HG03457 (cell line): Measurements from ENCODE around the gene SH3TC1.

Source experiments
- ATAC-seq: cut with Tn5 transposase; IDR thresholded peaks from one replicate; pipeline ENCODE4 v1.9.1; 2021; ENCODE audit warnings: moderate number of reproducible peaks; ENCODE audit not compliant: unreplicated experiment

SH3TC1 gene

GRCh38 chr4:8240211-8241041 is 41.3 kb downstream of the SH3TC1 start:
- no peak for ATAC-seq

- ATAC-seq = no peak
Measured at GRCh38 chr4:8241211-8241779, 42.2 kb downstream of the SH3TC1 start.

- ATAC-seq = no peak
Measured at GRCh38 chr4:8241895-8242696, 43.0 kb downstream of the SH3TC1 start.

GRCh38 chr4:8242782-8243560 is 43.9 kb downstream of the SH3TC1 start:
- no peak for ATAC-seq

GRCh38 chr4:8244001-8244757 is 45.1 kb downstream of the SH3TC1 start:
- ATAC-seq = no peak

GRCh38 chr4:8244931-8245460 is 45.9 kb downstream of the SH3TC1 start:
- no peak for ATAC-seq

GRCh38 chr4:8245884-8246833 is 47.1 kb downstream of the SH3TC1 start:
- no peak for ATAC-seq

GRCh38 chr4:8247047-8247930 is 48.2 kb downstream of the SH3TC1 start:
- no peak for ATAC-seq

- no peak for ATAC-seq
Measured at GRCh38 chr4:8248091-8248490, 49.0 kb downstream of the SH3TC1 start.

GRCh38 chr4:8250227-8250626 is 51.1 kb downstream of the SH3TC1 start:
- ATAC-seq = no peak

- no peak for ATAC-seq
Measured at GRCh38 chr4:8250637-8251036, 51.5 kb downstream of the SH3TC1 start.

- ATAC-seq = no peak
Measured at GRCh38 chr4:8251110-8251883, 52.2 kb downstream of the SH3TC1 start.

- ATAC-seq = no peak
Measured at GRCh38 chr4:8252301-8253173, 53.4 kb downstream of the SH3TC1 start.

GRCh38 chr4:8254076-8254475 is 55.0 kb downstream of the SH3TC1 start:
- no peak for ATAC-seq

GRCh38 chr4:8255698-8256441 is 56.8 kb downstream of the SH3TC1 start:
- no peak for ATAC-seq
